ENCODE data around the gene ADGRD2.

GRCh38 chr9:124470306-124470705 lies 20.1 kb downstream of the ADGRD2 start:
- no peak for TF ChIP-seq CTCF (IDR thresholded peaks at IDR 0.05; ENCODE audit: low read depth, low read length)
- TF ChIP-seq EZH2phosphoT487 (IDR thresholded peaks at IDR 0.05; ENCODE audit: low read depth), result no peak

Data from OCI-LY3 (cell line).